ENCODE measurements around the gene BTBD2. TPM values are rescaled to one million over a fixed set of nuclear protein-coding genes. Genes with fewer than 3 reads are reported as not detected.

Gene BTBD2
- total RNA-seq, 6 experiments from 2014 or later, result 74.1 to 95.6 (median 84.7) TPM

- DNase-seq, result peak; percentile 30
- Mint-ChIP-seq H3K27me3 (ENCODE audit: insufficient read depth) (peaks cover 4% of the 10 kb centered on the region; the same call in 1 of the 2 replicates), H3K9me3 (peaks cover 22% of the 10 kb centered on the region), H3K27ac (no peak overlapping the region), H3K36me3 (ENCODE audit: low read depth) (peaks cover 9% of the 10 kb centered on the region), H3K4me1 (ENCODE audit: low read depth) (peaks cover 7% of the 10 kb centered on the region), H3K4me3 (no peak overlapping the region)
- TF ChIP-seq, protein P1, sequence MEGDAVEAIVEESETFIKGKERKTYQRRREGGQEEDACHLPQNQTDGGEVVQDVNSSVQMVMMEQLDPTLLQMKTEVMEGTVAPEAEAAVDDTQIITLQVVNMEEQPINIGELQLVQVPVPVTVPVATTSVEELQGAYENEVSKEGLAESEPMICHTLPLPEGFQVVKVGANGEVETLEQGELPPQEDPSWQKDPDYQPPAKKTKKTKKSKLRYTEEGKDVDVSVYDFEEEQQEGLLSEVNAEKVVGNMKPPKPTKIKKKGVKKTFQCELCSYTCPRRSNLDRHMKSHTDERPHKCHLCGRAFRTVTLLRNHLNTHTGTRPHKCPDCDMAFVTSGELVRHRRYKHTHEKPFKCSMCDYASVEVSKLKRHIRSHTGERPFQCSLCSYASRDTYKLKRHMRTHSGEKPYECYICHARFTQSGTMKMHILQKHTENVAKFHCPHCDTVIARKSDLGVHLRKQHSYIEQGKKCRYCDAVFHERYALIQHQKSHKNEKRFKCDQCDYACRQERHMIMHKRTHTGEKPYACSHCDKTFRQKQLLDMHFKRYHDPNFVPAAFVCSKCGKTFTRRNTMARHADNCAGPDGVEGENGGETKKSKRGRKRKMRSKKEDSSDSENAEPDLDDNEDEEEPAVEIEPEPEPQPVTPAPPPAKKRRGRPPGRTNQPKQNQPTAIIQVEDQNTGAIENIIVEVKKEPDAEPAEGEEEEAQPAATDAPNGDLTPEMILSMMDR (IDR thresholded peaks at IDR 0.05), result no peak
Observed at GRCh38 chr19:1935484-1936208, 79.9 kb downstream of the BTBD2 start.

Other genes with a start within 250 kb of the BTBD2 start
- gene ATP8B3, start 203.4 kb downstream of the BTBD2 start, total RNA-seq (2021; fragmentation: NEBNext Ultra II Directional; extraction: Animal tissue kit (Norgen Biotek cat#: 25700)), result 1 to 10 TPM; 4.9 to 8.8 (median 7.6) TPM
- gene REXO1, start 167.2 kb downstream of the BTBD2 start, total RNA-seq (2021; fragmentation: NEBNext Ultra II Directional; extraction: Animal tissue kit (Norgen Biotek cat#: 25700)), result 10 to 100 TPM; 32.9 to 38.2 (median 34.6) TPM
- 10 to 100 TPM; 37.7 to 48.3 (median 41.6) TPM for gene KLF16, start 152.1 kb downstream of the BTBD2 start, total RNA-seq (2021; fragmentation: NEBNext Ultra II Directional; extraction: Animal tissue kit (Norgen Biotek cat#: 25700))
- gene ABHD17A, start 130.2 kb downstream of the BTBD2 start, total RNA-seq (2021; fragmentation: NEBNext Ultra II Directional; extraction: Animal tissue kit (Norgen Biotek cat#: 25700)), result 10 to 100 TPM; 61.0 to 80.0 (median 67.9) TPM
- 1 to 10 TPM; 2.3 to 4.2 (median 3.0) TPM for gene ADAT3, start 110.3 kb downstream of the BTBD2 start, total RNA-seq (2021; fragmentation: NEBNext Ultra II Directional; extraction: Animal tissue kit (Norgen Biotek cat#: 25700))
- 10 to 100 TPM; 51.7 to 84.8 (median 58.5) TPM for gene SCAMP4, start 110.3 kb downstream of the BTBD2 start, total RNA-seq (2021; fragmentation: NEBNext Ultra II Directional; extraction: Animal tissue kit (Norgen Biotek cat#: 25700))
- gene CSNK1G2, start 74.5 kb downstream of the BTBD2 start, total RNA-seq (2021; fragmentation: NEBNext Ultra II Directional; extraction: Animal tissue kit (Norgen Biotek cat#: 25700)), result 10 to 100 TPM; 44.8 to 52.0 (median 51.1) TPM
- gene MKNK2, start 35.5 kb upstream of the BTBD2 start, total RNA-seq (2021; fragmentation: NEBNext Ultra II Directional; extraction: Animal tissue kit (Norgen Biotek cat#: 25700)), result 10 to 100 TPM; 61.5 to 82.9 (median 65.2) TPM
- 10 to 100 TPM; 47.1 to 52.6 (median 51.2) TPM for gene MOB3A, start 80.6 kb upstream of the BTBD2 start, total RNA-seq (2021; fragmentation: NEBNext Ultra II Directional; extraction: Animal tissue kit (Norgen Biotek cat#: 25700))
- 1 to 10 TPM in 5 of 6 experiments, under 1 TPM in 1; 0.68 to 1.9 (median 1.5) TPM for gene IZUMO4, start 81.2 kb upstream of the BTBD2 start, total RNA-seq (2021; fragmentation: NEBNext Ultra II Directional; extraction: Animal tissue kit (Norgen Biotek cat#: 25700))
- 100 to 1,000 TPM; 139 to 169 (median 151) TPM for gene AP3D1, start 135.9 kb upstream of the BTBD2 start, total RNA-seq (2021; fragmentation: NEBNext Ultra II Directional; extraction: Animal tissue kit (Norgen Biotek cat#: 25700))
- 10 to 100 TPM; 18.5 to 22.9 (median 21.3) TPM for gene DOT1L, start 148.2 kb upstream of the BTBD2 start, total RNA-seq (2021; fragmentation: NEBNext Ultra II Directional; extraction: Animal tissue kit (Norgen Biotek cat#: 25700))
- gene PLEKHJ1, start 220.6 kb upstream of the BTBD2 start, total RNA-seq (2021; fragmentation: NEBNext Ultra II Directional; extraction: Animal tissue kit (Norgen Biotek cat#: 25700)), result 10 to 100 TPM; 45.9 to 57.3 (median 50.2) TPM
- 10 to 100 TPM; 48.7 to 60.6 (median 54.8) TPM for gene SF3A2, start 221.1 kb upstream of the BTBD2 start, total RNA-seq (2021; fragmentation: NEBNext Ultra II Directional; extraction: Animal tissue kit (Norgen Biotek cat#: 25700))
- gene AMH, start 233.6 kb upstream of the BTBD2 start, total RNA-seq (2021; fragmentation: NEBNext Ultra II Directional; extraction: Animal tissue kit (Norgen Biotek cat#: 25700)), result 1 to 10 TPM in 5 of 6 experiments, under 1 TPM in 1; 0.98 to 2.3 (median 1.4) TPM
- gene JSRP1, start 240.7 kb upstream of the BTBD2 start, total RNA-seq (2021; fragmentation: NEBNext Ultra II Directional; extraction: Animal tissue kit (Norgen Biotek cat#: 25700)), result under 1 TPM; 0.27 to 0.99 (median 0.72) TPM

All from HFFc6 (cell line).